Stimulated activated CD8-positive, alpha-beta memory T cell treated with anti-CD3 and anti-CD28 coated beads, Interleukin-15, amount 100 ng/mL, for 24 hours (primary cell): ENCODE measurements around the gene FMO4.
"Not testable (repeated sequence)": the region's sequence is repeated elsewhere in the genome, so short reads cannot be mapped to it uniquely, and the experiment has no call there.

Experiments
- DNase-seq: peaks from one replicate; pipeline ENCODE4 v3.0.0-alpha.2; 2020; ENCODE audit warnings: low read depth

FMO4 gene

GRCh38 chr1:171335964-171336363, 22.0 kb downstream of the FMO4 start:
- DNase-seq: no peak

GRCh38 chr1:171339345-171339744, 25.4 kb downstream of the FMO4 start:
- not testable (repeated sequence) for DNase-seq

GRCh38 chr1:171343727-171344472, 29.9 kb downstream of the FMO4 start:
- no peak for DNase-seq

GRCh38 chr1:171344473-171344820, 30.5 kb downstream of the FMO4 start:
- no peak for DNase-seq

GRCh38 chr1:171345536-171345935, 31.6 kb downstream of the FMO4 start:
- no peak for DNase-seq

GRCh38 chr1:171346881-171347280, 32.9 kb downstream of the FMO4 start:
- DNase-seq: no peak

GRCh38 chr1:171350594-171350993, 36.6 kb downstream of the FMO4 start:
- DNase-seq: no peak

GRCh38 chr1:171351961-171352360, 38.0 kb downstream of the FMO4 start:
- no peak for DNase-seq

- DNase-seq: no peak
Observed at GRCh38 chr1:171352554-171352953, 38.6 kb downstream of the FMO4 start.

GRCh38 chr1:171355727-171356126, 41.7 kb downstream of the FMO4 start:
- no peak for DNase-seq

GRCh38 chr1:171357179-171357578, 43.2 kb downstream of the FMO4 start:
- DNase-seq: no peak

GRCh38 chr1:171359355-171359648, 45.3 kb downstream of the FMO4 start:
- DNase-seq: not testable (repeated sequence)

- not testable (repeated sequence) for DNase-seq
Observed at GRCh38 chr1:171359731-171360527, 45.9 kb downstream of the FMO4 start.

GRCh38 chr1:171366085-171366484, 52.1 kb downstream of the FMO4 start:
- no peak for DNase-seq

GRCh38 chr1:171366816-171367215, 52.8 kb downstream of the FMO4 start:
- no peak for DNase-seq

- DNase-seq: no peak
Observed at GRCh38 chr1:171367436-171367835, 53.5 kb downstream of the FMO4 start.

GRCh38 chr1:171372418-171373084, 58.6 kb downstream of the FMO4 start:
- no peak for DNase-seq

GRCh38 chr1:171373357-171374122, 59.6 kb downstream of the FMO4 start:
- DNase-seq: not testable (repeated sequence)

- no peak for DNase-seq
Observed at GRCh38 chr1:171379846-171380245, 65.9 kb downstream of the FMO4 start.

GRCh38 chr1:171381866-171382210, 67.9 kb downstream of the FMO4 start:
- DNase-seq: no peak

- no peak for DNase-seq
Observed at GRCh38 chr1:171384496-171384895, 70.5 kb downstream of the FMO4 start.

GRCh38 chr1:171389171-171389570, 75.2 kb downstream of the FMO4 start:
- DNase-seq: no peak
